ENCODE results near the gene LPCAT4. TPM values are rescaled to one million over a fixed set of nuclear protein-coding genes. Genes with fewer than 3 reads are reported as not detected.
"Not testable (repeated sequence)": the region's sequence is repeated elsewhere in the genome, so short reads cannot be mapped to it uniquely, and the experiment has no call there.

LPCAT4 gene
- total RNA-seq, 1 experiment from 2014 or later = 7.5 TPM

DNA sequence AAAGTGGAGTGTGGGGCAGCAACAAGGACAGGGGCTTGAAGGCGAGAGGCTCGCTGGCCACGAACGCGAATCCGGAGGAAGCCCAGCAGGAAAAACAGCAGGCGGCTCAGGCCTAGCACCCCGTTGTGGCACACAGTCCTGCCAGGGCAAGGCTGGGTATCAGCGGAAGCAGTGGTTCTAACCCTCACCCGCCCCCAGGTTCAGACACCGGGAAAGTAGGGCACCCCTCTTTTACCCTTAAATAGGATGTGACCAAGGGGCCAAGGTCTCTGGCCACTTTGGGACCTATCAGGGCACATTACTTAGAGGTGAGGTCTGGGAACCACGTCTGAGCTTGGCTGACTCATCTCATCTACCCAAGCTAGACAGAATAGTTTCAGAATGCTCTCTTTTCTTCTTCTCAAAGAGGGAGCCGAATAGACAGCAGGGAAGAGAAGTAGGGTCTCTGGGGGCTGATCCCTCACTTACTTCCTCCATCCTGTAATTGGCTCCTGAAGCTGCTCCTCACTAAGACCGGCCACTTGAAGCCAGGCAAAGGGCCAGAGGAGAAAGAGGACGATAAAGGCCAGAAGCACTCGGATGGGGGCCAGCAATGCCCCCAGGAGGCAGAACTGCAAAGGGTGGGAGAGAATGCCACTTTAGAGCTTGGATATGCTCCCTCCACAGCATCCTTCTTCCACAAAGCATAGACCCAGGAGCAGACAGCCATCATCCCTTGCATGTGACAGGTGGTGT is 1.7 kb downstream of the LPCAT4 start:
- in situ Hi-C loops (cut with HindIII; ENCODE audit: low sequenced_read_pairs) = no loop called here

DNA sequence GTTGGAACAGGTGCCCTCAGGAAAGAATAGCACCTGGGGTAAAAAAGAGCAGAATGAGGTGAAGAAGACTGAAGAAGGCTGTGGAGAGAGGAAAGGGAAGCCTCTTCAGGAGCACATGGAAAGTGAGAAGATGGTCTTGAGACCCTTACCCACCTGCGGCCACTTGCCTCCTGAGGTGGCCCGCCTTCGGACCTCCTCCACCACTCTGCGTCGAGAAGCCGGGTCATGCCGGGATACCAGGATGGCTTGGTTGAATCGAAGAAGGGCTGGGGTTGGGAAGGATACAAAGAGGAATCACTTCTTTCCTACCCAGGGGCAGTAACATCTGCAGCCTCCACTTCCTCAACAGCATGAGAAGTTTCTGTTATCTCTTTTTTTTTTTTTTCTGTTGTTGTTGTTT is 3.0 kb downstream of the LPCAT4 start:
- DNase-seq (ENCODE audit: low spot score) = no peak
- in situ Hi-C loops (cut with HindIII; ENCODE audit: low sequenced_read_pairs) = no loop called here

More for the DNA sequence above, 1.7 kb downstream of the LPCAT4 start:
- no peak for DNase-seq (ENCODE audit: low spot score)

DNA sequence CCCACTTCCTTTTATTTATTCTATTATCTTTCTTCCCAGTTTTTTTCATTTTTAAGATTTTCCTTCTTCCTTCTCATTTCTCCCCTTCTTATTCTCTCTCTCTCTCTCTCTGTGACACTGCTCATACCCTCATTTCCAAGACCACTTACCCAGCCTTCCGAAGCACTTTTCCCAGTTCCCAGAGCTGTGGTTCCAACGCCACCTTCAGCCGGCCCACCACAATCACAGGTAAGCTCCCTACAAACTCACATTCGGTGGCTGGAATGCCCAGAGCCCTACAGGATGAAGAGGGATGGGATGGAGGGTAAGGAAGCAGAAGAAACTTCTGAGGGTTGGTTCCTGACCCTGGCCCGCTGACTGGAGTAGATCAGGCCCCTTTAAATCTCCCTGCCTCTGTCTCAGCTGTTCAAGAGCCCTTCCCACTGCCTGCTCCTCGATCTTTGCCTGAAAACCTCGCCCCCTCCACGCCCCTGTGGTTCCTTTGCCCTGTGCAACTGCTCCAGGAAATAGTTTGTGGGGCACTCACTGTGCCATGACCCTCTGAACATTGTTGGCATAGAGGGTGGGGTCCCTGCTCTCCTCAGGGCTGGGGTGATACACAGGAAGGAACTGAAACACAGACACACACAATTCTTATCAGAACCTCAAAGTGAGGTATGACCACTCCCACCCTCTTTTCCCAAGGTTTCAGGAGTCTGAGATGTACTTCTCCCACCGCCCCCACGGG is 4.8 kb downstream of the LPCAT4 start:
- in situ Hi-C loops (cut with HindIII; ENCODE audit: low sequenced_read_pairs) = no loop called here
- DNase-seq (ENCODE audit: low spot score) = no peak

DNA sequence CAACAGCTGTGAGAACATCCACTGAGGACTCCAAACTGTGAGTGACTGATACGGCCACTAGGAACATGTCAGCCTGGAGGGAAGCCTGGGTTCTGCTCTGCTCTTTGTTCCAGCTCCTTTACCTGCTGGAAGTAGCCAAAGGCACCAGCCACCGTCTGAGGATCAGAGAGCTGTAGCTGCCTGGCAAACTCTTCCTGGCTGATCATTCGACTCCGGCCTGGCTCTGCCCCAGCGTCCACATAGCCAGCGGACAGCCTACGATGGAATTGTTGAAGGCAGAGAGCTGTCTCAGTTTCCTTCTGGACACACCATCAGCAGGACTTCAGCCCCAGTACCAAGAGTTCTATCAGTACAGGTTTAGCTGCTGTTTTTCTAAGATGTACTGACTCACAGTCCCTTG is 5.7 kb downstream of the LPCAT4 start:
- no peak for DNase-seq (ENCODE audit: low spot score)
- in situ Hi-C loops (cut with HindIII; ENCODE audit: low sequenced_read_pairs) = no loop called here

DNA sequence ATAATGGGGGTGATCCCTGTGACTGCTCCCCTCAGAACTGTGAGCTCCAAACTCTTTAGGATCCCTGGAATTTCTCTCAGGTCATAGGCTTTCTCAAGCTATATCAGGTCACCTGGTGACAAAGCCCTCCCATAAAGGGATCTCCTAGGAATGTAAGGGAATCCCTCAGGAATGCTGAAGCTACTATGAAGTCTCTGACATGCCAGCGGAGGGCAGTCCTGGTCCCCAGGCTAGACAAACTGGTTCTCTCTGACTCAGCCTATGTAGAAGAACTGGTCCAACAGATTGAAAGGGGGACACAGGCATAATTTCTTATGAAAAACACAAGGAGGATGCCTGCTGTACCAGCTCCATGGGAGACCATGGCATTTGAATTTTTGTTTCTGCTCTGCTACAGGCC is 6.7 kb downstream of the LPCAT4 start:
- in situ Hi-C loops (cut with HindIII; ENCODE audit: low sequenced_read_pairs) = no loop called here
- no peak for DNase-seq (ENCODE audit: low spot score)

DNA sequence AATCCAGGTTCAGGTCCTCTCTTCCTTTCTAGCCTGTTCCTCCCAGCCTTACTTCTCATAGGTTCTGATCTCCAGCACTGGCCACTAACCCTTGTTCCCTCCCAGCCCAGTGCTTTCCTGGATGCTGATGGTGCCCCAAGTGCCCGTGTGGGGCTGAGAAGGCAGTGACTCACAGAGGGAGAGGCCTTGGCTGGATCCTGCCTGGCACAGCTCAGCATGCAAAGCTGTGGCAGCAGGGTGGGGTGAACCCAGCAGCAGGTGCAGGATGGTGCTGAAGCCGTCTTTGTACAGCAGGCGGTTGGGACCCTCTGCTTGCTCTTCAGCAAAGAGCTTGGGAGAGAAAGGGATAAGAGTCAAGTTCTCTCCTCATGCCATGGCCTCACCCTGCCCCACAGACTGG is 7.6 kb downstream of the LPCAT4 start:
- in situ Hi-C loops (cut with HindIII; ENCODE audit: low sequenced_read_pairs) = no loop called here
- DNase-seq (ENCODE audit: low spot score) = no peak

DNA sequence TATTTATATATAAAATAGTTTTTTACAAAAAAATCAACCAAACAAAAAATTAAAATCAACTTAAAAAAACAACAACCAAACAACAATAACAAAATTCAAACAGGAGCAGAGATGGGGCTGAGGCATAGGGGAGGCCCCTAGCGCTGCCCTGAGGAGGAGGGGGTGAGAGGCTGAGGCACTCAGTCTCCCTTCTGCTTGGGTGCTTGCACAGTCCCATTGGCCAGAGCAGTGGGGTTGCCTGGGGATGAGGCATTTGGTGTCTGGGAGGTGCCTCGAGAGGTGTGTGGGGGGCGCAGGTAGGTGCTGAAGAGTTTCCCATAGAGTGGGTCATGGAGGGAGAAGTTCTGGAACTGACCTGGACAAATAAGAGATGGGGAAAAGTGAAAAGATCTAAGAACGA is 8.0 kb downstream of the LPCAT4 start:
- DNase-seq (ENCODE audit: low spot score) = no peak
- in situ Hi-C loops (cut with HindIII; ENCODE audit: low sequenced_read_pairs) = no loop called here

DNA sequence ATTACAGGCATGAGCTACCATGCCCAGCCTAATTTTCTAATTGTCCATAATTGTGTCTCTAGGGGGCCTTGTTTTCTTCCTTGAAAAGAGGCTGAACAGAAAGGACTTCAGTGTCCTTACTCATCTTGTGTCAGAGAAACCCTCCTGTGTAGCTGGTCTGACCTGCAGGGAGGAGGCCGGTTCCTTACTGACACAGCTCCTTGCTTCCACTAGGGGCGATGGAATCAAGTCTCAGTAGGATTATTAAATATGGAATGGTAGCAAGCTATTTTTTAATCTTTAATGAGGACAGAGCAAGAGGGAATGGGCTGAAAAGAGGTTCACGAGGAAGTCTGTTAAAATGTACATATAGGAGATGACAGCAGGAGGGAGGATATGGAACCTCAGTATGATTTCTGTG is 8.6 kb downstream of the LPCAT4 start:
- peak; percentile 49 for DNase-seq (ENCODE audit: low spot score)
- in situ Hi-C loops (cut with HindIII; ENCODE audit: low sequenced_read_pairs) = no loop called here

DNA sequence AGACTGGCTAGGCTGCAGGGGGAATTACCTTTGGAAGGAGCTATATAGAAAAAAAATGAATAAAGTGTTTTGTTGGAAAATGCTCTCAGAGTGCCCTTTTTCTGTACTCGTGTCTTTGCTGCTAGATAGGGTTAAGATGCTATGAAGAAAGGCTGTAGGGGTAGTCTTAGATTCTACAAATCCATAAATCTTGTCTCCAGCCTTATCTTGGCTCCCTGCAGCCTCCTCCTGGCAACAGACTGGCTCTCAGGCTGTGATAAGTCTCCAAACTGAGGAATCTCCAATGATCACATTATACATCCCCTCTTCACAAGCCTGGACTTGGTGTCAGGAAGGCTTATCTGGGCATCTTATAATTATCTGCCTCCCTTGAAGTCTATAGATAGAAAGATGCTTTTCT is 9.3 kb downstream of the LPCAT4 start:
- DNase-seq (ENCODE audit: low spot score) = no peak
- in situ Hi-C loops (cut with HindIII; ENCODE audit: low sequenced_read_pairs) = no loop called here

DNA sequence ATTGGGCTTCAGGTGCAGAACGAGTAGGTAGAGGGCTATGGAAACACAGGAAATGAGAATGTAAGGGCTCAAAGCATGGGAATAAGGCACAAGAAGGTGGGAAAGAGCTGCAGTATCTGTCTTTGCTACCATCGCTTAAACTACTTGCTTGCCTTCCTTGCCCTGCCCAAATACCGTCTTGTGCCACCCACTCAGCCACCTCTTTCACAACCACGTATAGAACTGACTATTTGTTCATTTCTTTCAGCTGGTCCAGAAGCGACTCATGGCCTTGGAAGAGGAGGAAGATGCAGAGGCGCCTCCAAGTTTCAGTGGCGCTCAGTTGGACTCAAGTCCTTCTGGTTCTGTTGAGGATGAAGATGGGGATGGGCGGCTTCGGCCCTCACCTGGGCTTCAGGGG is 11.8 kb downstream of the LPCAT4 start:
- no peak for DNase-seq (ENCODE audit: low spot score)
- in situ Hi-C loops (cut with HindIII; ENCODE audit: low sequenced_read_pairs) = no loop called here

DNA sequence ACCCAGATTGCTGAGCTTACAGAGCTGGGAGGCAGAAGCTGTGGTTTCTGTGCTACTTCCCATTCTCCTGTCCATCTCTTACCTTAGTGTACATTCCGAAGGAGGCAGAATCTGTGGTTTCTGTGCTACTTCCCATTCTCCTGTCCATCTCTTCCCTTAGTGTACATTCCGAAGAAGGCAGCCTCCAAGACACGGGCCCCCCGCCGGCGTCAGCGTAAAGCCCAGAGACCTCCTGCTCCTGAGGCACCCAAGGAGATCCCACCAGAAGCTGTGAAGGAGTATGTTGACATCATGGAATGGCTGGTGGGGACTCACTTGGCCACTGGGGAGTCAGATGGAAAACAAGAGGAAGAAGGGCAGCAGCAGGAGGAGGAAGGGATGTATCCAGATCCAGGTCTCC is 12.7 kb downstream of the LPCAT4 start:
- no peak for DNase-seq (ENCODE audit: low spot score)
- in situ Hi-C loops (cut with HindIII; ENCODE audit: low sequenced_read_pairs) = no loop called here

DNA sequence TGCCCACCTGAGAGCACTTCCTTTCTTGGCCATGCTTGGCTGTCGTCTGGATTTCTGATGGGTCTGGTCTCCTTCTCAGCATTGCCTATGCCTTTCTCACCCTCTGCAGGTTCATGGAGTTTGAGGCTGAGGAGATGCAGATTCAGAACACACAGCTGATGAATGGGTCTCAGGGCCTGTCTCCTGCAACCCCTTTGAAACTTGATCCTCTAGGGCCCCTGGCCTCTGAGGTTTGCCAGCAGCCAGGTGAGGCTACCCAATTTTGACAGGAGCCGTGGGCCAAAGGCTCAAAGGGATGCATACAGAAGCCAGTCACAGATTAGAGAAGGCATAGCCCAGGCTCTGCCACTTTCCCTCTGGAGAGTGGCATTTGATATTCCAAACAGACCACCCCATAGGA is 13.4 kb downstream of the LPCAT4 start:
- in situ Hi-C loops (cut with HindIII; ENCODE audit: low sequenced_read_pairs) = no loop called here
- DNase-seq (ENCODE audit: low spot score) = no peak

DNA sequence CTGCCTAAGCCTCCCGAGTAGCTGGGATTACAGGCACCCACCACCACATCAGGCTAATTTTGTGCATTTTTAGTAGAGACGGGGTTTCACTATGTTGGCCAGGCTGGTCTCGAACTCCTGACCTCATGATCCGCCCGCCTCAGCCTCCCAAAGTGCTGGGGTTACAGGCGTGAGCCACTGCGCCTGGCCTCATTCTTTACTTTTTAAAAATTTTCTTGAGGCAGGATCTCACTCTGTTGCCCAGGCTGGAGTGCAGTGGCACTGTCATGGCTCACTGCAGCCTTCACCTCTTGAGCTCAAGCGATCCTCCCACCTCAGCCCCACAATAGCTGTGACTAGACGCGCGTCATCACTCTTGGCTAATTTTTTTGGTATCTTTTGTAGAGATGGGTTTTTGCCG is 14.0 kb downstream of the LPCAT4 start:
- DNase-seq (ENCODE audit: low spot score); in situ Hi-C loops (cut with HindIII; ENCODE audit: low sequenced_read_pairs): not testable (repeated sequence)

DNA sequence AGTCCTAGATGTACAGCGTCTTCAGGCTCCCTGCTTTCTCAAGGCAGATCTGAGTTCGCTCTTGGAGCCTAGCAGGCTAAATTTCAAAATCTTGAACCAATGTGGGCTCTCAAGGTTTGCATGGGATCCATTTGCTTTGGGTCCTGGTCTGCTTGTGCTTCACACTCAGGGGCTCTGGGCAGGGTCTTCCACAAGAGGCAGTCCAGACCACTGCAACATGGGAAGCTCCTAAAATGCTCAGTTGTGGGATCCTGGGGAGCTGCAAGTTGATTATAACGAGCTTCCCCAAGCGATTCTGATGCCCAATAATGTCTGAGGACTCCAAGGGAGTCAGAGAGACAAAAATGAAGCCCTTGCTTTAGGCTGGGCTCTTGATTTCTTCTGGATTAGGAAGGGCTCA is 17.2 kb downstream of the LPCAT4 start:
- in situ Hi-C loops (cut with HindIII; ENCODE audit: low sequenced_read_pairs) = no loop called here
- DNase-seq (ENCODE audit: low spot score) = no peak

DNA sequence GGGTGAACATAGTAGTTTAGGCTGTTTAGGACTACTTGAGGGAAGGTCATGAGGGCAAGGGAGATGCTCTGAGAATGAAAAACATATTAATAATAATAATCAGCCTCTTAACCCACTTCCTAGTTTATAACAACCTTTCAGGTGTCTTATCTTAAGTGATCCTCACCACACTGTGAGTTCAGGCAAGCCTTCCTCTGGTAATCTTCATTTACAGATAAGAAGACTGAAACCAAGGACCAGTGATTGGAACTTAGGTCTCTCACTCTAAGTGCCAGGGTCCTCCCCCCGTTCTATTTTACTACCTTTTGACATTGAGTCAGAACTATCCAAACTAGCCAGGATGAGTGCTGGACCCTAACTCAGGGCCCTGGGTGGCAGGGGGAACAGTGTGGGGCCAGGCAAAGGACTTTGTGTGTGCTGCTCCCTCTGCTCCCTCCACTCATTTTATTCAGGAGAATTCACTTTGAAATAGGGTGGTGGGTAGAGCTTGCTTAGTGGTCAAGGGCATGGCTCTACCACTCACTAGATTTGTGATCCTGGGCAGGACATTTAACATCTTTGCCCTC is 18.2 kb downstream of the LPCAT4 start:
- DNase-seq (ENCODE audit: low spot score) = no peak
- in situ Hi-C loops (cut with HindIII; ENCODE audit: low sequenced_read_pairs) = no loop called here

DNA sequence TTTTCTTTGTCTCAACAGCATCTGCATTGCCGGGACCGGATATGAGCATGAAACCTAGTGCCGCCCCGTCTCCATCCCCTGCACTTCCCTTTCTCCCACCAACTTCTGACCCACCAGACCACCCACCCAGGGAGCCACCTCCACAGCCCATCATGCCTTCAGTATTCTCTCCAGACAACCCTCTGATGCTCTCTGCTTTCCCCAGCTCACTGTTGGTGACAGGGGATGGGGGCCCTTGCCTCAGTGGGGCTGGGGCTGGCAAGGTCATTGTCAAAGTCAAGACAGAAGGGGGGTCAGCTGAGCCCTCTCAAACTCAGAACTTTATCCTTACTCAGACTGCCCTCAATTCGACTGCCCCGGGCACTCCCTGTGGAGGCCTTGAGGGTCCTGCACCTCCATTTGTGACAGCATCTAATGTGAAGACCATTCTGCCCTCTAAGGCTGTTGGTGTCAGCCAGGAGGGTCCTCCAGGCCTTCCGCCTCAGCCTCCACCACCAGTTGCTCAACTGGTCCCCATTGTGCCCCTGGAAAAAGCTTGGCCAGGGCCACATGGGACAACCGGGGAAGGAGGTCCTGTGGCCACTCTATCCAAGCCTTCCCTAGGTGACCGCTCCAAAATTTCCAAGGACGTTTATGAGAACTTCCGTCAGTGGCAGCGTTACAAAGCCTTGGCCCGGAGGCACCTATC is 18.9 kb downstream of the LPCAT4 start:
- DNase-seq (ENCODE audit: low spot score) = no peak
- in situ Hi-C loops (cut with HindIII; ENCODE audit: low sequenced_read_pairs) = no loop called here

DNA sequence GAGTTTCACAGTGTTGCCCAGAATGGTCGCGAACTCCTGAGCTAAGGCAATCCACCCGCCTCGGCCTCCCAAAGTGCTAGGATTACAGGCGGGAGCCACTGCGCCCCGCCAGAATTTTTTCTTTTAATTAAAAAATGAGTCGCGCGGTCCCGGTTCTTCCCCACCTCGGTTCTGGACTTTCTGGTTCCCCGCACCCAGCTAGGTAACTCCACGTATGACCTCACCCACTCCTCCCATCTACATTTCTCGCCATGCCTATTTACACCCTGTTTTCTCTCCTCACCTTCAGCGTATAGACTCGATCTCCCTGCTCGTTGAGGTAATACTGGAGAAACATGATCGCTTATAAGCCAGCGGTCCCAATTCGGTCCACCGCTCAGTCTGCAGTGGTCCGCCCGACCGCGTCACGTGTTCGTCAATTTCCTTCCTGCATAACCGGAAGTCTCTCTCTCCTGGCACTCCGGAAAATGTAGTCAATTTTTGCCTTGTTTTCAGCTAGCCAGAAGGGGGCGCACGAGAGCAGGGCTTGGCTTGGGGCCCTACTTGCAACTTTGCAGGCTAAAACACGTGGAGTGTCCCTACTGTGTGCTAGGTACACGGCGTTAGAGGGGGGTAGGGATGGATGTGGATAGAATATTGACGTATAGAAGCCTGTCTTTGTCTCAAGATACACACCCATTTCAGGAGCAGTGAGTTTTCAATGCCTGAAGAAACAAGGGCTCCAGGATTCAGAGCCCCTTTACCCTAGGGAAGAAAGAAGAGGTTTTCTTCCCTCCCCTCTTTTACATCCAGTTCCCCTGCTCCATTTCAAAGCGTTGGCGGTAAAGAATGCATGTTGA is 24.0 kb downstream of the LPCAT4 start, which contains the start of the genes NOP10 and NUTM1:
TSS of gene NOP10 (minus strand) at position 400 of the 839 bp plus-strand sequence. CDS start at position 337, 63 bp downstream.
TSS of gene NUTM1 (plus strand) at position 579 of the 839 bp plus-strand sequence. CDS start 382 bp downstream, outside the sequence.
- in situ Hi-C loops (cut with HindIII; ENCODE audit: low sequenced_read_pairs) = no loop called here
- DNase-seq (ENCODE audit: low spot score) = peak; percentile 93

DNA sequence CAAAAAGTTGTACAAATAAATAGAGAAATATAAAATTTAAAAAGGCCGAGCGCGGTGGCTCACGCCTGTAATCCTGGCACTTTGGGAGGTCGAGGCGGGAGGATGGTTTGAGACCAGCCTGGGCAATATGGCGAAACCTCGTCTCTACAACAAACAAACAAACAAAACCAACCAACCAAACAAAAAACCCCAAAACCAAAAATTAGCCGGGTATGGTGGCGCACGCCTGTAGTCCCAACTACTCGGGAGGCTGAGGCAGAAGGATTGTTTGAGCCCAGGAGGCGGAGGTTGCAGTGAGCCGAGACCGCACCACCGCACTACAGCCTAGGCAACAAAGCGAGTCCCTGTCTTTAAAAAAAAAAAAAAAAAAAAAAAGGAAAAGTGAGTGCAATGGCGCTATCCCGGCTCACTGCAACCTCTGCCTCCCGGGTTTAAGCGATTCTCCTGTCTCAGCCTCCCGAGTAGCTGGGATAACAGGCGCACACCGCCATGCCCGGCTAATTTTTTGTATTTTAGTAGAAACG is 24.7 kb downstream of the LPCAT4 start:
- in situ Hi-C loops (cut with HindIII; ENCODE audit: low sequenced_read_pairs); DNase-seq (ENCODE audit: low spot score): not testable (repeated sequence)
